Neural progenitor cell (in vitro differentiated cells): Measurements from ENCODE around the gene MNT.

Experiments
- CTCF ChIP-seq: fragments of 200-600 bp; sonication (generic); IDR thresholded peaks from 2 replicates; pipeline ENCODE4 v1.5.1; 2017; ENCODE audit warnings: antibody characterized with exemption, mild to moderate bottlenecking
- EZH2 ChIP-seq: fragments of 200-600 bp; sonication (generic); IDR thresholded peaks from 2 replicates; pipeline ENCODE4 v1.6.1; 2017; ENCODE audit warnings: antibody characterized with exemption, mild to moderate bottlenecking, moderate library complexity
- EZH2phosphoT487 ChIP-seq: fragments of 200-600 bp; sonication (generic); IDR thresholded peaks from 2 replicates; pipeline ENCODE4 v1.6.1; 2017; ENCODE audit warnings: antibody characterized with exemption

GRCh38 chr17:2421315-2422147 lies 20.7 kb upstream of the MNT start:
- no peak for TF ChIP-seq EZH2
- peak; percentile 35 for TF ChIP-seq CTCF
- no peak for TF ChIP-seq EZH2phosphoT487
